Subcutaneous abdominal adipose tissue (tissue), 5 donors: ENCODE results near the gene RAVER1.
"Not testable (repeated sequence)": the region's sequence is repeated elsewhere in the genome, so short reads cannot be mapped to it uniquely, and the experiment has no call there.

Experiments used
- H3K27ac ChIP-seq: one replicate; pipeline ENCODE4 v1.7.0; 2013; ENCODE audit warnings: low read depth, mild to moderate bottlenecking, inconsistent platforms, low read length, moderate library complexity
- H3K27me3 ChIP-seq, 5 donors: one replicate each; pipeline ENCODE4 v1.7.0; 2013; ENCODE audit warnings: low read length in 5 of 5, inconsistent platforms in 1 of 5; ENCODE audit not compliant: control insufficient read depth in 5 of 5, insufficient read depth in 4 of 5
- H3K36me3 ChIP-seq, 5 donors: one replicate each; pipeline ENCODE4 v1.7.0; 2013; ENCODE audit warnings: low read length in 5 of 5; ENCODE audit not compliant: control insufficient read depth in 5 of 5, insufficient read depth in 5 of 5
- H3K4me1 ChIP-seq, 5 donors: one replicate each; pipeline ENCODE4 v1.7.0; 2013; ENCODE audit warnings: low read length in 5 of 5, mild to moderate bottlenecking in 3 of 5, moderate library complexity in 1 of 5; ENCODE audit not compliant: control insufficient read depth in 5 of 5, insufficient read depth in 5 of 5
- H3K4me3 ChIP-seq, 5 donors: one replicate each; pipeline ENCODE4 v1.7.0; 2013; ENCODE audit warnings: low read length in 5 of 5, low read depth in 1 of 5
- H3K9ac ChIP-seq, 5 donors: one replicate each; pipeline ENCODE4 v1.7.0; 2013; ENCODE audit warnings: low read length in 5 of 5, mild to moderate bottlenecking in 4 of 5, moderate library complexity in 3 of 5
- H3K9me3 ChIP-seq, 5 donors: one replicate each; pipeline ENCODE4 v1.7.0; 2013; ENCODE audit warnings: low read length in 5 of 5; ENCODE audit not compliant: control insufficient read depth in 5 of 5
- donor health status: healthy.
- donor health status: healthy.
- donor health status: healthy.
- donor health status: healthy.
- donor health status: healthy.

RAVER1 gene, protein sequence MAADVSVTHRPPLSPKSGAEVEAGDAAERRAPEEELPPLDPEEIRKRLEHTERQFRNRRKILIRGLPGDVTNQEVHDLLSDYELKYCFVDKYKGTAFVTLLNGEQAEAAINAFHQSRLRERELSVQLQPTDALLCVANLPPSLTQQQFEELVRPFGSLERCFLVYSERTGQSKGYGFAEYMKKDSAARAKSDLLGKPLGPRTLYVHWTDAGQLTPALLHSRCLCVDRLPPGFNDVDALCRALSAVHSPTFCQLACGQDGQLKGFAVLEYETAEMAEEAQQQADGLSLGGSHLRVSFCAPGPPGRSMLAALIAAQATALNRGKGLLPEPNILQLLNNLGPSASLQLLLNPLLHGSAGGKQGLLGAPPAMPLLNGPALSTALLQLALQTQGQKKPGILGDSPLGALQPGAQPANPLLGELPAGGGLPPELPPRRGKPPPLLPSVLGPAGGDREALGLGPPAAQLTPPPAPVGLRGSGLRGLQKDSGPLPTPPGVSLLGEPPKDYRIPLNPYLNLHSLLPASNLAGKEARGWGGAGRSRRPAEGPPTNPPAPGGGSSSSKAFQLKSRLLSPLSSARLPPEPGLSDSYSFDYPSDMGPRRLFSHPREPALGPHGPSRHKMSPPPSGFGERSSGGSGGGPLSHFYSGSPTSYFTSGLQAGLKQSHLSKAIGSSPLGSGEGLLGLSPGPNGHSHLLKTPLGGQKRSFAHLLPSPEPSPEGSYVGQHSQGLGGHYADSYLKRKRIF

DNA sequence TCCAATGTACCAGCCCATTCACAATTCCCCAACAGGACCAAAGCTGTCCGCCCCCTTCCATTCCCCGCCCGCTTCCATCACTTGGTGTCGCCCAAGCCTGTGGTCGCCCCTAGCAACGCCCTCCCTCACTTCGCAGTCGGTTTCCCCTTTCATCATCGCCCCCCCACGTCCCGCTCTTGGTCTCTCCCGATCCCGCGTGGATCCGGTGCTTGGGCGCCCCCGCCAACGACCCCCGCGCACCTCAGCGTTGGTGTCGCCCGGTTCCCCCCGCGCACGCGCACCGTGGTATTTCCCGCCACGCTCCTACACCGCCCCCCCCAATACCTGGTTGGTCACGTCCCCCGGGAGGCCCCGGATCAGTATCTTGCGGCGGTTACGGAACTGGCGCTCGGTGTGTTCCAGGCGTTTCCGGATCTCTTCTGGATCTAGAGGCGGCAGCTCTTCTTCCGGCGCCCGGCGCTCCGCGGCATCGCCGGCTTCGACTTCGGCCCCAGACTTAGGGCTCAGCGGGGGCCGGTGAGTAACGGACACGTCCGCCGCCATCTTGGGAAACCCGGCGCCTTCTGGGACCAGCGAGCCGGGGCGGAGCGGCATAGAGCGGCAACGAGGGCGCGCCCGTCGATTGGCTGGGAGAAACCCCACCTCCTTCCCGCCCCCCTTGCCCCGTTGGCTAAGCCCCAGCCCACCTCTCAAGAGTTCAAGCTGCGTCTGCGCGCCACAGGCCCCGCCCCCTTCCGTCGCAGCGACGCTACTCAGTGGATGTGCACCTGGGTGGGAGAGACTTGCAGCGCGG is at the start of gene RAVER1:
Gene RAVER1, minus strand, starts transcription at position 565 of the 793 bp plus-strand sequence. Its CDS starts 22 bp downstream, at position 543.
- no peaks in the 10 kb centered on the region for H3K27me3 ChIP-seq
- H3K27ac ChIP-seq = peak within 1 kb of the TSS; percentile 86
- peak within 1 kb of the TSS; percentile 77 to 91 (median 85) for H3K4me3 ChIP-seq
- H3K9ac ChIP-seq = peak within 1 kb of the TSS in 4 of 5 donors; percentile 77 to 92 (median 87)
- H3K9me3 ChIP-seq = no peaks in the 10 kb centered on the region
- peaks cover 0 to 24% (median 21%) of the 10 kb centered on the region in 5 donors for H3K36me3 ChIP-seq
- peaks cover 5 to 39% (median 30%) of the 10 kb centered on the region in 5 donors for H3K4me1 ChIP-seq

DNA sequence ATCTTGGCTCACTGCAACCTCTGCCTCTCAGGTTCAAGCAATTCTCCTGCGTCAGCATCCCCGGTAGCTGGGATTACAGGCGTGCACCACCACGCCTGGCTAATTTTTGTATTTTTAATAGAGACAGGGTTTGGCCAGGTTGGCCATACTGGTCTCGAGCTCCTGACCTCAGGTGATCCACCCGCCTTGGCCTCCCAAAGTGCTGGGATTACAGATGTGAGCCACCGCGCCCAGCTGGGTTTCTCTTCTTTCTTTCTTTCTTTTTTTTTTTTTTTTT is 49.8 kb upstream of the RAVER1 start:
- H3K4me3 ChIP-seq, H3K36me3 ChIP-seq, H3K9me3 ChIP-seq, H3K27ac ChIP-seq, H3K27me3 ChIP-seq, H3K9ac ChIP-seq: not testable (repeated sequence)
- peaks cover 4 to 23% (median 17%) of the 10 kb centered on the region in 5 donors for H3K4me1 ChIP-seq

DNA sequence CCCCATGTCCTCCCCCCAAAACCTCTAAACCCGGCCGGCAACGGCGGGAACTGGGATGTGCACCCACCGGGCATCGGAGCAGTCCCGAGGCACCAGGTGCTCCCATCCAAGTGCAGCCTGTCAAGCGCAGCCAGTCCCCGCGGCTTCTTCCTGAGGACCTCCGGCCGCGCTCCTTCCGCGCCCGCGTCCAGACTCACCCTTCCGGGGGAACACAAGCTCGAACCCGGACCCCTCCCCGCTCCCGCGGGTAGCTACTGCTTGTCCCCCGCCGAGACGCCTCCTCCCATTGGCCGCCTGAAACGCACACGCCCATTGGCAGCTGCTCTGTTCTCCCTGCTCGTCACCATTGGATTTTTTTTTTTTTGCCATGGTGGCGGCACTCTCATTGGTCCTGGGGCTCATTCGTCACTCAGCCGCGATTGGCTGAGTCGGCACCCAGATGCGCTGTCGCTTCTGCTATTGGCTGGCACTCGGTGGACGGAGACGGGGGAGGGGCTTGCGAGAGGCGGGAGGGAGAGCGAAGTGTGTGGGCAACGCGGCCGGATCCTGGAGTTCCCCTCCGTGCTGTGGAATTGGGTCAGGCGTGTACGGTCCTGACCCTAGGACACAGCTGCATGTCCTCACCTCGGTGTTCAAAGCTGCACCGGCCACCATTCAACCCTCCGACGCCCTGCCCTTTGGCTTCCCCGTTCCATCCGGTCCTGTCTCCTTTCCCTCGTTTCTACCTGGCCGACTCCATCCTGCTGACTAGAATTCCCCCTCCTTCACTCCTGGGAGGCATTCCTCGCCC is 47.2 kb upstream of the RAVER1 start, which contains the start of gene TYK2:
Gene TYK2, minus strand, starts transcription at position 260 of the 790 bp plus-strand sequence. CDS start 2,166 bp downstream, outside the sequence.
- no peaks in the 10 kb centered on the region for H3K9me3 ChIP-seq
- peak within 1 kb of the TSS; percentile 73 to 97 (median 88) for H3K9ac ChIP-seq
- H3K27me3 ChIP-seq = no peaks in the 10 kb centered on the region
- peak within 1 kb of the TSS; percentile 87 to 96 (median 91) for H3K4me3 ChIP-seq
- peaks cover 0 to 15% (median 14%) of the 10 kb centered on the region in 5 donors for H3K36me3 ChIP-seq
- peaks cover 4 to 19% (median 17%) of the 10 kb centered on the region in 5 donors for H3K4me1 ChIP-seq
- peak within 1 kb of the TSS; percentile 82 for H3K27ac ChIP-seq

DNA sequence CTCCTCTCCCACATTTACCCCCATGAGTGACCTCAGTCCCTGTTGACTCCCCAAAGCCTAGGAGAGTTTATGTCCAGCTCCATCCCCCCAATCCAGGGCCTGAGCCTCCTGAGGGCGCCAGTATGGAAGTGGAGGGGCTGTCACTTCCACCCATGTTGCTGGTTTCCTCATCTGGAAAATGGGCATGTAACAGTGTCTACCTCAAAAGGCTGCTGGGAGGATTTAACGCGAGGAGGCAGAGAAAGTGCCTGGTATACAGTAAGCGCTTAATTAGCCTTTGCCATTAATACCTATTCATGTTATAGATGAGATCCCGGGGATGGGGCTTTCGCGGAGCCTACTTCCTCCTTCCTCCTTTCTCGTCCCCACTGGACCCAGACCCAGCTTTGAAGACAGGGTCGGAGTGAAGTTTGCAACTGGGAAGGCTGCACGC is 46.6 kb upstream of the RAVER1 start:
- H3K27me3 ChIP-seq = no peaks in the 10 kb centered on the region
- H3K27ac ChIP-seq = peak overlapping the region; percentile 82
- peaks cover 4 to 19% (median 17%) of the 10 kb centered on the region in 5 donors for H3K4me1 ChIP-seq
- no peaks in the 10 kb centered on the region for H3K9me3 ChIP-seq
- peaks cover 0 to 21% (median 17%) of the 10 kb centered on the region in 5 donors for H3K36me3 ChIP-seq
- peak overlapping the region; percentile 87 to 95 (median 91) for H3K4me3 ChIP-seq
- peak overlapping the region; percentile 73 to 97 (median 88) for H3K9ac ChIP-seq

DNA sequence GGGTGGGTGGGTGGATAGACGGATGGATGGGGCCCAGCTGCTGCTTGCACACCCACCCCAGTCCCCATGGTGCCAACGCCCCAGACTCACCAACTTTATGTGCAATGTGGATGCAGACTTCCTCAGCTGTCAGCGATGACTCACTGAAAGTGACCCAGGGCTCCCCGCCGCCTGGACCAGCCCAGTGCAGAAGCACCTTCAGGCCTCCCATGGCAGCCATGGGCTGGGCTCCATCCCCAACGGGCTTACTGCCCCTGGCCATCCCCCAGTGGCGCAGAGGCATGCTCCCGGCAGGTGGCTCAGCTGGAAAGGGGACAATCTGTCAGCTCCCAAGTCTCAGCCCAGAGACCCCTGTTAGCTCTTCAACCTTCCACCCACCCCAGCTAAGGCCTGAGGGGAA is 44.8 kb upstream of the RAVER1 start:
- H3K27ac ChIP-seq = no peak overlapping the region
- H3K36me3 ChIP-seq = peaks cover 0 to 29% (median 20%) of the 10 kb centered on the region in 5 donors
- no peaks in the 10 kb centered on the region for H3K9me3 ChIP-seq
- no peak overlapping the region for H3K4me3 ChIP-seq
- no peaks in the 10 kb centered on the region for H3K27me3 ChIP-seq
- peaks cover 4 to 19% (median 17%) of the 10 kb centered on the region in 5 donors for H3K4me1 ChIP-seq
- peak overlapping the region in 1 of 5 donors; percentile 23 for H3K9ac ChIP-seq

DNA sequence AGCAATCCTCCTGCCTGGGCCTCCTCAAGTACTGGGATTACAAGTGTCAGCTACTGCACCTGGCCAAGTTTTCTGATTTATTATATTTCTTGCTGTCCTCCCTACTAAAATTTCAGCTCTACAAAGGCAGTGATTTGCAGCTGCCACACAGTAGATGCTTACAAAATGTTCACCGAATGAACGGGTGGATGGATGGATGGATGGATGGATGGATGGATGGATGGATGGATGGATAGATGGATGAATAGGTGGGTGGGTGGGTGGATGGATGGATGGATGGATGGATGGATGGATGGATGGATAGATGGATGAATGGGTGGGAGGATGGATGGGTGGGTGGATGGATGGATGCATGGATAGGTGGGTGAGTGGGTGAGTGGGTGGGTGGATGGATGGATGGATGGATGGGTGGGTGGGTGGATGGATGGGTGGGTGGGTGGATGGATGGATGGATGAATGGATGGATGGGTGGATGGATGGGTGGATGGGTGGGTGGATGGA is 43.9 kb upstream of the RAVER1 start:
- peaks cover 0 to 31% (median 21%) of the 10 kb centered on the region in 5 donors for H3K36me3 ChIP-seq
- H3K27ac ChIP-seq = not testable (repeated sequence)

DNA sequence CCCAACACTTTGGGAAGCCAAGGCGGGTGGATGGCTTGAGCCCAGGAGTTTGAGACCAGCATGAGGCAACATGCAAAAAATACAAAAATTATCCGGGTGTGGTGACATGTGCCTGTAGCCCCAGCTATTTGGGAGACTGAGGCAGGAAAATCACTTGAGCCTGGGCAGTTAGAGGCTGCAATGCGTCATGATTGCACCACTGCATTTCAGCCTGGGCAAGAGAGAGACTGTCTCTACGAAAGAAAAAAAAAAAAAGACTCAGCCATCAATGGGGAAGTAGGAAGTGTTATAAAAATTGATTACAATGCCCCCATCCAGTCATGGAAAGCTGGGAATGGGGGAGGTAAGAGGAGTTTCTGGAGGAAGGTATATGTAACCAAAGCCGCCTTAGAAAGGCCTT is 41.6 kb upstream of the RAVER1 start:
- Histone ChIP-seq H3K27ac (no peak overlapping the region), H3K4me1 (peaks cover 0 to 7% (median 6%) of the 10 kb centered on the region in 5 donors), H3K9me3 (no peaks in the 10 kb centered on the region), H3K4me3 (no peak overlapping the region), H3K36me3 (peaks cover 3 to 46% (median 27%) of the 10 kb centered on the region in 5 donors), H3K27me3 (no peaks in the 10 kb centered on the region), H3K9ac (no peak overlapping the region)

More for the DNA sequence above, 43.9 kb upstream of the RAVER1 start:
- H3K4me3 ChIP-seq, H3K9ac ChIP-seq, H3K9me3 ChIP-seq, H3K27me3 ChIP-seq: not testable (repeated sequence)
- peaks cover 4 to 17% (median 14%) of the 10 kb centered on the region in 5 donors for H3K4me1 ChIP-seq

DNA sequence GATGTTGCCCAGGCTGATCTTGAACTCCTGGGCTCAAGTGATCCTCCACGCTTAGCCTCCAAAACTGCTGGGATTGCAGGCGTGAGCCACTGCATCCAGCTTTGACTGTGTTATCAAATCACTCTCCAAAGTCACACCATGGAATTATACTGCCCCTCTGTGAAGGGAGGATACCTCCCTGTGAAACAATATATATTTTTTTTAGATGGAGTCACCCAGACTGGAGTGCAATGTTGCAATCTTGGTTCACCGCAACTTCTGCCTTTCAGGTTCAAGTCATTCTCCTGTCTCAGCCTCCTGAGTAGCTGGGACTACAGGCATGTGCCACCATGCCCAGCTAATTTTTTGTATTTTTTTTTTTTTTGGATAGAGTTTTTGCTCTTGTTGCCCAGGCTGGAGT is 39.4 kb upstream of the RAVER1 start:
- no peak overlapping the region for H3K27ac ChIP-seq
- no peak overlapping the region for H3K4me3 ChIP-seq
- no peaks in the 10 kb centered on the region for H3K27me3 ChIP-seq
- H3K4me1 ChIP-seq = no peaks in the 10 kb centered on the region
- H3K9ac ChIP-seq = no peak overlapping the region
- peaks cover 3 to 55% (median 36%) of the 10 kb centered on the region in 5 donors for H3K36me3 ChIP-seq
- no peaks in the 10 kb centered on the region for H3K9me3 ChIP-seq
